Measurements from ENCODE around the gene GPR137.

The GPR137 gene

GRCh38 chr11:64287676-64288352 lies 2.2 kb downstream of the GPR137 start:
- ATAC-seq, result no peak
- DNase-seq, result no peak

DNA sequence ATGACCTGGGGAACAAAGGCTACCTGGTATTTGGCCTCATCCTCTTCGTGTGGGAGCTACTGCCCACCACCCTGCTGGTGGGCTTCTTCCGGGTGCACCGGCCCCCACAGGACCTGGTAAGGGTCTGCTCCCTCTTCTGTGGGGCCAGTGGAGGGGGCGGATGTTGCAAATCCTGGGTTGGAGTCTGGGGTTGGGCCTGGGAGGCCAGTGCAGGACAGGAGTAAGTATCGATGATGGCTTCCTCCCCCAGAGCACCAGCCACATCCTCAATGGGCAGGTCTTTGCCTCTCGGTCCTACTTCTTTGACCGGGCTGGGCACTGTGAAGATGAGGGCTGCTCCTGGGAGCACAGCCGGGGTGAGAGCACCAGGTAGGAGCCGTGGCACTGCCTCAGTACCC lies 2.7 kb downstream of the GPR137 start:
- ATAC-seq (no peak), DNase-seq (no peak)

GRCh38 chr11:64289002-64289564 lies 3.4 kb downstream of the GPR137 start:
- ATAC-seq (no peak), DNase-seq (no peak)

- ATAC-seq (no peak), DNase-seq (no peak)
These were observed 5.0 kb downstream of the GPR137 start for GRCh38 chr11:64290352-64291261.

DNA sequence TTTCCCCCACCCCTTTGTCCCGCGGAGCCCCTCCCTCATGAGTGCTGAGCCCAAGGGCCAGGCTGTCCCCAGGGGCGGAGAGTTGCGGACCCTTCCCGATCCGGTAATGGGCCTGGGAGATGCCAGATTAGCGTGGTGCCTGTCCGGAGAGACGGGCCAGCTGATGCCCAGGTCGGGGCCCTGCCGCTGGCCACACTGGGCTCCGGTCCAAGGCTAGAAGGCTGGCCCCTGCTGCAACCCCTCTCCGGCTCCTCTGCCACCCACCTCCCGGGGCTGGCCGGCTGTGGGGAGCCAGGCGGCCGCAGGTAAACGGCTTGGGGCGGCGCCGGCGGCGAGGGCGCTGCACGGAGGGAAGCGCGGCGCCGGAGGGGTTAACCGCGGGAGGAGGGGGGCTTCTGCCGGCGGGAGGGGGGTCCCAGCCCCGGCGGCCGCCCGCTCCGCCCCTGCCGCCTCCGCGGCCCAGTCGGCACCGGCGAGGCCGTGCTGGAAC lies 5.7 kb downstream of the GPR137 start, which contains the start of gene KCNK4:
Gene KCNK4, plus strand, starts transcription at position 41 of the 490 bp plus-strand sequence. CDS start 1,717 bp downstream, outside the sequence.
- ATAC-seq (no peak), DNase-seq (no peak)

GRCh38 chr11:64291752-64292459 lies 6.3 kb downstream of the GPR137 start:
- DNase-seq, result no peak
- peak; percentile 34 for ATAC-seq

GRCh38 chr11:64292460-64293254 lies 7.0 kb downstream of the GPR137 start:
- DNase-seq, result no peak
- ATAC-seq, result no peak

- no peak for ATAC-seq
- DNase-seq, result no peak
These were observed 9.1 kb downstream of the GPR137 start for GRCh38 chr11:64294774-64295173.

- ATAC-seq (no peak), DNase-seq (no peak)
These were observed 10.1 kb downstream of the GPR137 start for GRCh38 chr11:64295760-64296159.

DNA sequence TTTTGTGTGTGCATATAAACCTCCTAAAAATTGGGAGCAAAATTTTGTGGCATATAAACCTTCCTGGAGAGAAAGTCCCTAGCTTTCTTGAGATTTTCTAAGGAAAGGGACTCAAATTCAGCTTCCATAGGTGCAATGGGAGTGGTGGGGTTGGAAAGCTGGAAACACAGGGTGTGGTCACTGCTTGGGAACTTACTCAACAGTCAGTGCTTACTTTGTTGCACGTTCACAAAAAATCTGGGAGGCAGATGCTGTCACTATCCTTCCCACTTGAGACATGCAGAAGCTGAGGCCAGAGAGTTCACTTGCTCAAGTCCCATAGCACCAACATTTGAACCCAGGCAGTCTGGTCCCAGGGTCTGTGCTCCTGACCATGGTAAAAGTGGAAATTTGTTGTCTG lies 10.6 kb downstream of the GPR137 start:
- DNase-seq (no peak), ATAC-seq (no peak)

- DNase-seq (no peak), ATAC-seq (no peak)
These were observed 11.4 kb downstream of the GPR137 start for GRCh38 chr11:64296830-64297698.

DNA sequence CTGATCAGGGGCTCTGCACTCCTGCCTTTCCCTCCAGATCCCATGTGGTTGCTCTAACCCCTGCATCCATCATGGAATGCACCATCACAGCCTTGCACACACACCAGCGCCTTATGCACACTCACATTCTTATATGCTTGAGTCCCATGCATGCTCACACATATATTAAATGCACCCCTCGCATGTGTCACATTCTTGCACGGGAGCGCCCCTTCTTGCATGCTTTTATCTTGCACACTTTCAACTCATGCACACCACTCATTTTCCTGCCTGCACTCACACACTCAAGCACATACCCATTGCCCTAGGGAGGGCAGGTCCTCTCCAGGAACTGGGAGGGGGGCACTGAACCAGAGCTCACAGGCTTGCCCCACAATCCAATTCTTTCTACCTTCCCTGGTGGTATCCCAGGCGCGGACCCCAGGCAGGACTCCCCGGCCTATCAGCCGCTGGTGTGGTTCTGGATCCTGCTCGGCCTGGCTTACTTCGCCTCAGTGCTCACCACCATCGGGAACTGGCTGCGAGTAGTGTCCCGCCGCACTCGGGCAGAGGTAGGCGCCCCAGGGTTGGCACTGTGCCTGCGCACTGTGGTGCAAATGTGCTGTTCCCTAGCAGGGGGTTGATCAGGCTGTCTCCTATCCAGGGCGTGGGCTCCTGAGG lies 12.2 kb downstream of the GPR137 start:
- DNase-seq (no peak), ATAC-seq (no peak)

- DNase-seq (no peak), ATAC-seq (no peak)
These were observed 13.6 kb downstream of the GPR137 start for GRCh38 chr11:64298966-64299846.

GRCh38 chr11:64299847-64300648 lies 14.4 kb downstream of the GPR137 start, which contains the start of gene CATSPERZ:
CATSPERZ (plus strand) TSS chr11:64300358; CDS start chr11:64300411, 53 bp downstream.
- DNase-seq (no peak), ATAC-seq (no peak)

DNA sequence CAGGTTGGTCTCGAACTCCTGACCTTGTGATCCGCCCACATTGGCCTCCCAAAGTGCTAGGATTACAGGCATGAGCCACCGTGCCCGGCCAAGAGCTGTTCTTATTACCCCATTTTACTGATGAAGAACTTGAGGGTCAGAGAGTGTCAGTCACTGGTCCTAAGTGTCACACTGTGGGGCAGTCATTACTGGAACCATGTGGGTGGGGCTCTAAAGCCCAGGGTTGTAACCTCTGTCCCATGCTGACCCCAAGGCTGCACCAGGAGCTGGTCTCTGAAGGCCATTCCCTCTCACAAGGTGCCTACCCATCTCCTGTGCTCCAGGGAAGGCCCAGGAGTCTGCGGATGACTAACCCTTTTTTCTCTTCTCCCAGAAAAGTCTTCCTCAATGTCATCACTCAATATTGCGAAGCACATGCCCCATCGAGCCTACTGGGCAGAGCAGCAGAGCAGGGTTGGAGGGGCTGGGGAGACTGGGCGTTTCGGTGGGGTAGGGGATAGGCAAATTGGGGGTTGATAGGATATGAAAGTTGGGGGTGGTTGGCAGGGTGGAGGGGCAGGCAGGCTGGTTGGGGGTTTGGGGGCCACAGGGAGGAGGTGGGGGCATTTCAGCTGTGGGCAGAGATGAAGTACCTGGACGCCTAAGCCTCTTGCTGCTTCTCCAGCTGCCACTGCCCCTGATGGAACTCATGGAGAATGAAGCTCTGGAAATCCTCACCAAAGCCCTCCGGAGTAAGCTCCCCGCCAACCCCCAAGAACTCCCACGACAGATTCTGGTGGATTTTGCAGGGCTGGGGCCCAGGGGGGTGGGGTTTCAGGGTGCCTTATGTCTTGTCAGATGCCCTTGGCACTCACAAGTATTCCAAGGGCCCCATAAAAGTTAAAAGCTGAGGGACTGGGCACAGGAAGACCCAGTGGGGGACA lies 17.7 kb downstream of the GPR137 start:
- no peak for ATAC-seq
- no peak for DNase-seq

GRCh38 chr11:64304032-64304315 lies 18.3 kb downstream of the GPR137 start:
- DNase-seq (no peak), ATAC-seq (no peak)

All from stimulated activated naive CD8-positive, alpha-beta T cell treated with anti-CD3 and anti-CD28 coated beads, Interleukin-15, Interleukin-2, amounts not matched to agents 100 U/mL and 50 U/mL, for 24 hours (primary cell).